ENCODE results near the gene PURB. TPM values are rescaled to one million over a fixed set of nuclear protein-coding genes. Genes with fewer than 3 reads are reported as not detected.
A peak's percentile ranks its signal among the peaks of the same experiment; 100 is the strongest.

Gene PURB
- total RNA-seq, 4 donors from 2014 or later = 13.1 to 26.2 (median 20.4) TPM

DNA sequence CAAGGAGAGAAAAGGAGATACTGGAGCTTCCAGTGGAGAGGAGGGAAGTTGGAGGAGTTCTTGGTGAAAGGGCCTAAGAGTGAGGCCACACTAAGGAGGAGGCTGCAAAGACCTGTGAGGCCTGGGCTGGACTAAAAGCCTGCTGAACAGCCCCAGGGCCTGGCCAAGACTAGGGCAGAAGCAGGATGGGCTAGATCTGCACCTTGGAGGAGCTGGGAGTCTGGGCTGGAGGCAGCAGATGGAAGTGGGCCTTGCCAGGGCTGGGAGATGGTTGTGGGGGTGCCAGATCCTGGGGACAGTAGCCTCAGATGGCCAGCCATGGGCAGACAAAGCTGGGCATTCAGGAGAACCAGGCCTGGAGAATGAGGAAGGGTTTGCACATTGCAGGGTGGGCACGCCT lies 6.5 kb upstream of the PURB start:
- Histone ChIP-seq H3K27ac (no peak overlapping the region), H3K27me3 (no peaks in the 10 kb centered on the region), H3K4me3 (no peak overlapping the region), H3K4me1 (no peaks in the 10 kb centered on the region), H3K36me3 (no peaks in the 10 kb centered on the region), H3K9me3 (no peaks in the 10 kb centered on the region)
- intact Hi-C loops (cut with DNase I; ENCODE audit: low total_unique reads) (no loop called here), in situ Hi-C loops (cut with MboI; ENCODE audit: low pct_ligation_motif_present in 1 of 4, low pct_unique_long_range_greater_than_20kb in 1 of 4, low sequenced_read_pairs in 3 of 4) (no loop called here)
- TF ChIP-seq, protein P1, sequence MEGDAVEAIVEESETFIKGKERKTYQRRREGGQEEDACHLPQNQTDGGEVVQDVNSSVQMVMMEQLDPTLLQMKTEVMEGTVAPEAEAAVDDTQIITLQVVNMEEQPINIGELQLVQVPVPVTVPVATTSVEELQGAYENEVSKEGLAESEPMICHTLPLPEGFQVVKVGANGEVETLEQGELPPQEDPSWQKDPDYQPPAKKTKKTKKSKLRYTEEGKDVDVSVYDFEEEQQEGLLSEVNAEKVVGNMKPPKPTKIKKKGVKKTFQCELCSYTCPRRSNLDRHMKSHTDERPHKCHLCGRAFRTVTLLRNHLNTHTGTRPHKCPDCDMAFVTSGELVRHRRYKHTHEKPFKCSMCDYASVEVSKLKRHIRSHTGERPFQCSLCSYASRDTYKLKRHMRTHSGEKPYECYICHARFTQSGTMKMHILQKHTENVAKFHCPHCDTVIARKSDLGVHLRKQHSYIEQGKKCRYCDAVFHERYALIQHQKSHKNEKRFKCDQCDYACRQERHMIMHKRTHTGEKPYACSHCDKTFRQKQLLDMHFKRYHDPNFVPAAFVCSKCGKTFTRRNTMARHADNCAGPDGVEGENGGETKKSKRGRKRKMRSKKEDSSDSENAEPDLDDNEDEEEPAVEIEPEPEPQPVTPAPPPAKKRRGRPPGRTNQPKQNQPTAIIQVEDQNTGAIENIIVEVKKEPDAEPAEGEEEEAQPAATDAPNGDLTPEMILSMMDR (IDR thresholded peaks at IDR 0.05) = no peak
- TF ChIP-seq POLR2A (IDR thresholded peaks at IDR 0.05) (no peak), POLR2AphosphoS5 (IDR thresholded peaks at IDR 0.05) (no peak), EP300 (IDR thresholded peaks at IDR 0.05; ENCODE audit: low read depth) (no peak)
- DNase-seq = no peak
- 84% methylated on average over 1 of the region's 1 CpG; no CpG with 5 or more reads in 1 of the 2 donors for WGBS, 2 donors (ENCODE audit: low coverage in 1 of 2)

DNA sequence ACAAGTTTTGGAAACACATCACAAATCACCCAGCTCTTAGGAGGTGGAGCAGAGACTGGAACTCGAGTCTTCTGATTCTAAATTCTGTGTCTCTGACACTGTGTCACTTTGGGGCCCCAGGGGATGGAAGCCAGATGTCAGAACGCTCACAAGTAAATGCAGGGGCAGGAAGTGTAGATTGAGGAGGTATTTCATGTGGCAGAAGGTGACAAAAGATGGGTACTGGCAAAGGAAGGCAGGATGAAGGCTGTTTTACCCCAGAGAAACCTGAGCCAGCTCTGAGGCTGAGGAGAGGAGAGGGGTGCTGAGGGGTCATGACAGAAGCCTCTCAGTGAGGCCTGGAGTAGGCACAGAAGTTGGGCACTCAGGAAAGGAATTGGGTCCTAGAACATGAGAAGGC lies 6.0 kb upstream of the PURB start:
- Histone ChIP-seq H3K27me3 (no peaks in the 10 kb centered on the region), H3K36me3 (no peaks in the 10 kb centered on the region), H3K4me3 (no peak overlapping the region), H3K9me3 (no peaks in the 10 kb centered on the region), H3K4me1 (peaks cover 0 to 3% (median 1%) of the 10 kb centered on the region in 4 donors), H3K27ac (no peak overlapping the region)
- TF ChIP-seq, protein P1 (IDR thresholded peaks at IDR 0.05) = no peak
- TF ChIP-seq EP300 (IDR thresholded peaks at IDR 0.05; ENCODE audit: low read depth) (no peak), POLR2AphosphoS5 (IDR thresholded peaks at IDR 0.05) (no peak), POLR2A (IDR thresholded peaks at IDR 0.05) (no peak)
- in situ Hi-C loops (cut with MboI; ENCODE audit: low pct_ligation_motif_present in 1 of 4, low pct_unique_long_range_greater_than_20kb in 1 of 4, low sequenced_read_pairs in 3 of 4) (no loop called here), intact Hi-C loops (cut with DNase I; ENCODE audit: low total_unique reads) (no loop called here)
- WGBS, 2 donors (ENCODE audit: low coverage in 1 of 2) = 41 to 62% methylated on average over 2 of the region's 2 CpGs
- no peak for DNase-seq

DNA sequence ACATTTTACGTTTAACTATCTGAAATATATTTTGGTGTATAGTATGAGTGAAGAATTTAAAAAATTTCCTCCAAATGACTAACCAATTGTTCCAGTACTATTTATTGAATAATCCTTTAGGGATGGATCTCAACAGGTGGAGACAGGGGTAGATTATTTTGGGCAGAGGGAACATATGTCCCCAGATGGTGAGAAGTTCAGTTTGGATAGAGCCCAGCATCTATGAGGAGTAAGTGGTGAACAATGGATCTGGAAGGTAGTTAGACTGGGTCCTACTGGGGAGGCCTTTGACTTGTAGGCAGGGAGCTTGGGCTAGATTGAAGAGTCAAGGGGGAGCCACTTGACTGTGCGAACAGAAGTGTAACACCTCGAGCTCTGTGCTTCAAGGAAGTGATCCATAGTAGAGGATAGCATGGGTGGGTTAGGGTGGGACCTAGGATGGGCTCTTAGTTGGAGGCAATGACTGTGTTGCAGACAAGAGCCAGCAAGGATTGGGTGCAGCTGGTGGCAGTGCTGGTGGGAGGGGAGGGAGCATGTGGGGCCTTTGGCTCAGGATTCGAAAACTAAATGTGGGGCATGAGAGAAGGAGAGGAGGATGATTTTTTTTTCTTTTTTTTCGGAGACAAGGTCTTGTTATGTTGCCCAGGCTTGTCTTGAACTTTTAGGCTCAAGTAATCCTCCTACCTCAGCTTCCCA lies 3.9 kb upstream of the PURB start:
- Histone ChIP-seq H3K36me3 (no peaks in the 10 kb centered on the region), H3K4me3 (no peak overlapping the region), H3K4me1 (peaks cover 0 to 13% (median 9%) of the 10 kb centered on the region in 4 donors), H3K27me3 (no peaks in the 10 kb centered on the region), H3K9me3 (no peaks in the 10 kb centered on the region), H3K27ac (no peak overlapping the region)
- TF ChIP-seq POLR2AphosphoS5 (IDR thresholded peaks at IDR 0.05) (no peak), POLR2A (IDR thresholded peaks at IDR 0.05) (no peak), EP300 (IDR thresholded peaks at IDR 0.05; ENCODE audit: low read depth) (no peak)
- WGBS, 2 donors (ENCODE audit: low coverage in 1 of 2) = 79 to 92% methylated on average over 3 to 5 of the region's 5 CpGs
- intact Hi-C loops (cut with DNase I; ENCODE audit: low total_unique reads) (no loop called here), in situ Hi-C loops (cut with MboI; ENCODE audit: low pct_ligation_motif_present in 1 of 4, low pct_unique_long_range_greater_than_20kb in 1 of 4, low sequenced_read_pairs in 3 of 4) (no loop called here)
- DNase-seq = no peak

DNA sequence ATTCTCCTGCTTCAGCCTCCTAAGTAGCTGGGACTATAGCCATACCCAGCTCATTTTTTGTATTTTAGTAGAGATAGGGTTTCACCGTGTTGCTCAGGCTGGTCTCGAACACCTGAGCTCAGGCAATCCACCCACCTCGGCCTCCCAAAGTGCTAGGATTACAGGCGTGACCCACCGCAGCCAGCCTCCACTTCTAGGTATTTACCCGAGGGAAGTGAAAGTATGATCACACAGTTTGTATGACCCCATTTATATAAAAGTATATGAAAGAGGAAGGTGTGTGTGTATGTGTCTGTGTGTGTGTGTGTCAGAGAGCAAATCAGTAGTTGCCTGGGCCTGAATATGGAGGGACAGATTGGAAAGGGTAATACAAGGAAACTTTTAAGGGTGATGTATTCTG lies 2.0 kb upstream of the PURB start:
- no peak for DNase-seq
- WGBS, 2 donors (ENCODE audit: low coverage in 1 of 2) = 80 to 83% methylated on average over 5 to 6 of the region's 6 CpGs
- Histone ChIP-seq H3K27ac (no peak overlapping the region), H3K36me3 (no peaks in the 10 kb centered on the region), H3K27me3 (no peaks in the 10 kb centered on the region), H3K4me1 (peaks cover 12 to 32% (median 28%) of the 10 kb centered on the region in 4 donors), H3K9me3 (no peaks in the 10 kb centered on the region), H3K4me3 (no peak overlapping the region)
- in situ Hi-C loops (cut with MboI; ENCODE audit: low pct_ligation_motif_present in 1 of 4, low pct_unique_long_range_greater_than_20kb in 1 of 4, low sequenced_read_pairs in 3 of 4) = no loop called here
- intact Hi-C loops (cut with DNase I; ENCODE audit: low total_unique reads) = no loop called here
- TF ChIP-seq EP300 (IDR thresholded peaks at IDR 0.05; ENCODE audit: low read depth) (no peak), POLR2A (IDR thresholded peaks at IDR 0.05) (no peak)

DNA sequence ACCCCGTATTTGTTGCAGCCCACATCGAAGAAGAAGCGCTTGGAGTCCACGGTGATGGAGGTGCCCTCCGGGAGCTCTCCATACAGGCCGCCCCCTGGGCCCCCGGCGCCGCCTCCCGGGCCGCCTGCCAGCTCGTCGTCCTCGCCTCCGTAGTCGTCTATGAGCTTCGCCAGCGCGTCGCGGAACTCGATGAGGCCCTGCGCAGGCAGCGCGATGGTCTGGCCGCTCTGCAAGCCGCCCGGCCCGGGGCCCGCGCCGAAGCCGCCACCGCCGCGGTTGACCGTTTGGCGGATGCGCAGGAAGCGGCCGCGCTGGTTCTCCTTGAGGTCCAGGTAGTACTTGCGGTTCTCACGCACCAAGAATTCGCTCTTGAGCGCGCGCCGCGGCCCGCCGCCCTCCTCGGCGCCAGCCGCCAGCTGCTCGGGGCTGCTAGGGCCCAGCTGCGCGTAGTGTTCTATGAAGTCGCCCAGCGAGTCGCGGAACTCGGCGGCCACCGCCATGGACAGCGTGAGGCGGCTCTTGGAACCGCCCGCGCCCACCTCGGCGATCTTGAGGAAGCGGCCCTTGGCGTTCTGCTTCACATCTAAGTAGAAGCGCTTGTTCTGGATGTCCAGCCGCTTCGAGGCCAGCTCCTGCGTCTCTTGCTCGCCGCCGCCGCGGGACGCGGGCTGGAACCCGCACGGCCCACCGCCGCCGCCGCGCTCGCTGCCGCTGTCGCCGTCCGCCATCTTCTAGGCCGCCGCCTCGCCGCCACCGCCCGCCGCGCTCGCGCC lies 523 bp downstream of the PURB start:
- intact Hi-C loops (cut with DNase I; ENCODE audit: low total_unique reads) = loop anchor here (2.0 kb wide), 1 partner anchor 36 kb away; the partner anchor contains the start of gene H2AZ2
- Histone ChIP-seq H3K9me3 (no peaks in the 10 kb centered on the region), H3K27ac (peak overlapping the region; percentile 98 to 100 (median 98)), H3K4me3 (peak overlapping the region; percentile 82 to 97 (median 89)), H3K27me3 (no peaks in the 10 kb centered on the region), H3K36me3 (no peaks in the 10 kb centered on the region), H3K4me1 (peaks cover 18 to 57% (median 50%) of the 10 kb centered on the region in 4 donors)
- in situ Hi-C loops (cut with MboI; ENCODE audit: low pct_ligation_motif_present in 1 of 4, low pct_unique_long_range_greater_than_20kb in 1 of 4, low sequenced_read_pairs in 3 of 4) = no loop called here
- TF ChIP-seq POLR2AphosphoS5 (IDR thresholded peaks at IDR 0.05) (peak in 2 of 3 donors; percentile 18 to 64), POLR2A (IDR thresholded peaks at IDR 0.05) (peak; percentile 50), EP300 (IDR thresholded peaks at IDR 0.05; ENCODE audit: low read depth) (no peak)
- TF ChIP-seq, protein P1 (IDR thresholded peaks at IDR 0.05) = no peak
- WGBS, 2 donors (ENCODE audit: low coverage in 1 of 2) = 2% methylated on average over 82 of the region's 107 CpGs; no CpG with 5 or more reads in 1 of the 2 donors
- DNase-seq = peak; percentile 59

Data from transverse colon (tissue), 4 donors.